Head of caudate nucleus (tissue), 42 donors: Measurements from ENCODE around the gene SIK3.

Experiments used
- DNase-seq, 42 donors: peaks; one replicate each; pipeline versions ENCODE4 v3.0.0 to v3.0.0-alpha.2; 2020 to 2021; ENCODE audit warnings: mixed read lengths in 7 of 42
- intact Hi-C: fragments of 100-400 bp; cut with DNase I; formaldehyde crosslinking; loops from one replicate; pipeline ENCODE4 v1.15.0; 2022

SIK3 gene

DNA sequence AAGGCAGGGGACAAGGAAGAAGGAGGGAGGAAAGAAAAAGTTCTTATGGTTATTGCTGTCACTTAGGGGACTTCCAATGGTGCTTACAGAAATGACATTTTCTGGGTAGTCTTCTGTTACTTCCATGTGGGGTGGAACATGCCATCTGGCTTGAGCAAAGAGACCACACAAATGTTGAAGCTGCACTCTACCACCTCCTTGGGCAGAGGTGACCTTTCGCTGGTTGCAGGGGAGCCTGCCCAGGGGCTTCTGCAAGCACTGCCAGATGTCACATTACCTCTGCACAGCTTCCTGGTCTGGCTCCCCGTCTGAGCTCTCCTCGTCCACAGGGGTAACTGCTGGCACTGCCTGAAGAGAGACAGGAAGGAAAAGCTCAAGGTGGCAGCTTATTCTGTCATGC lies 228.2 kb downstream of the SIK3 start:
- DNase-seq: no peak
- intact Hi-C loops: no loop called here

DNA sequence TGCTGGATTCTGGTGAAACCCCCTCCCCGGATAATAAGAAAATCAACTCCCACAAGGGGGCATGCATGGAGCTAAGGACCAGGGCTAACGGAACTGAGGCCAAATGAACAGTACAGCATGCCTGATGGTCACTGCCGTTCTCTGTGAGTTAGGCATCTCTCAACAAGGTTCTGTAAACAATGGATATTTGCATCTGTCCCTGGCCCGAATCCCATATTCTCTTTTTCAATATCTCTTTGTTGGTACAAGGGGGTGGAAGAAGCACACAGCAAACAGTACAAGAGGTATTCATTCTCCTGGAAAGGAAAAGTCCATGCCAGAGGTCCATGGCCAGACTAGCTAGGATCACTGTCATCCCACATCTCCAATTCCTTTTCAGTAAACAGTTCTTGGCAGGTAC lies 228.6 kb downstream of the SIK3 start:
- intact Hi-C loops: no loop called here
- DNase-seq: peak in 19 of 42 donors; percentile 24 to 83 (median 55)

- intact Hi-C loops: no loop called here
- no peak for DNase-seq
Observed at GRCh38 chr11:116868066-116868465, 230.2 kb downstream of the SIK3 start.

DNA sequence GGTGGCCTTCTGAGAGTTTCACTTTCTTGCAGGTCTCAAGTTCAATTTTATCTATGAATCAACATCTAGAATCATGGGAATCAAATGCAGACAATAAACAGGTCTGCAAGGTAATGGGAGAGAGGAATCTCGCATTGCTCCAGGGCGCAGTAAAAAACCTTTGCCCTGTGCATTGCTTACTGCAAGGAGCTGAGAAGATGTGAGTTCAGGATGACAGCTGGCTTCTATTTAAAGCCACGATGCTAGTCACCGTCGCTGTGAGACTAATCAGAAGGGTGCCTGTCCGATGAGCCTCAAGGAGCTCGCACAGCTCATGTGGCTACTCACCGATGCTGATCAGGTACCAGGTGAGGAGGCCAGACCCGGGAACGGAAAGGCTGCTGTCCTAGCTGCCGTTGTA lies 230.6 kb downstream of the SIK3 start:
- DNase-seq: no peak
- intact Hi-C loops: no loop called here

GRCh38 chr11:116866804-116867455 lies 231.3 kb downstream of the SIK3 start:
- no peak for DNase-seq
- intact Hi-C loops: no loop called here

DNA sequence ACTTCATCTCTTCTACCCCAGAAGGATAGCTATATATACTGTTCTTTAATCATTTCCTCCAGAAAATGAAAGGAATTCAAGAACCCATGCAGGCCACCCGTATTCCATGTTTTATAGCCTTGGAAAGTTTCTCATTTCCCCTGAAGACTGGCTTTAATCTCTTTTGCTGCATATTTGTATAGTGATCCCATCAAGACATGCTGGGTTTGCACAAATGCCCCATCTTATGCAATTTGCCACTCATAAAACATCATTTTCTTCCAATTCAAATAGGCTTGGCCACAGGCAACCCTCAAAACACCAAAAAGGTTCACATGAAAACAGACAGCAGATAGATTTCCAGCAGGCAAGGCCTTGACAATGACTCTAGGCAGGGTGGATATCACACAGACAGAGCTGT lies 232.5 kb downstream of the SIK3 start:
- no peak for DNase-seq
- intact Hi-C loops: no loop called here

GRCh38 chr11:116864531-116864930 lies 233.7 kb downstream of the SIK3 start:
- no peak for DNase-seq
- intact Hi-C loops: no loop called here

DNA sequence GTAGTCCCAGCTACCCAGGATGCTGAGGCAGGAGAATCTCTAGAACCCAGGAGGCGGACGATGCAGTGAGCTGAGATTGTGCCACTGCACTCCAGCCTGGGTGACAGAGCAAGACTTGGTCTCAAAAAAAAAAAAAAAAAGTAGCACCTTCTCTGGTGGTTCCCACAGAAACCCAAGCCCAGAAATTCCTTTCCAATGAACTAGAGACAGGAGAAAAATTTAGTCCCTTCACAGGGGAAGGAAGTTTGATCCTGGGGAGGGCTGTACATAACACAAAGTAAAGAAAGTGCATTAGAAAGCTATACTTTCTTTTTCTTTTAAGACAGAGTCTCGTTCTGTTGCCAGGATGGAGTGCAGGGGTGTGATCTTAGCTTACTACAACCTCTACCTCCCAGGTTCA lies 235.3 kb downstream of the SIK3 start:
- intact Hi-C loops: no loop called here
- DNase-seq: no peak

GRCh38 chr11:116862185-116862584 lies 236.0 kb downstream of the SIK3 start:
- intact Hi-C loops: no loop called here
- no peak for DNase-seq

DNA sequence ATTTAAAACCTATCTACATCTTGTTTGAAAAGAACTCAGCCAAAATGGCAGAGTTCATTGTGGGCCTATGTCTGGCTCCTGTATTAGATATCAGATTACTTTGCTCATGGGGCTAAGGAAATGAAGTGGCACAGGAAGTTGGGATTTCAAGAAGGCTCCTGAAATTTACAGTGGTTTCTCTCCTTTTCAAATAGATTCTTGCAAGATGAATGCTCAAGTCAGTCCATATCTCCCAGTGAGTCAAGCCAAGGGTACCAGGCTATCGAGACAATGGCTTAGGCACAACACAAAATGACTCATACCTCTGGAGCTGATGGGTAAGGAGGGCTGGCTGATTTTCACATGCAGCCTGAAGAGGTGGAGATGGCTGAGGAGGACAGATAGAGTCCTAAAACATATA lies 236.7 kb downstream of the SIK3 start:
- DNase-seq: no peak
- intact Hi-C loops: no loop called here

DNA sequence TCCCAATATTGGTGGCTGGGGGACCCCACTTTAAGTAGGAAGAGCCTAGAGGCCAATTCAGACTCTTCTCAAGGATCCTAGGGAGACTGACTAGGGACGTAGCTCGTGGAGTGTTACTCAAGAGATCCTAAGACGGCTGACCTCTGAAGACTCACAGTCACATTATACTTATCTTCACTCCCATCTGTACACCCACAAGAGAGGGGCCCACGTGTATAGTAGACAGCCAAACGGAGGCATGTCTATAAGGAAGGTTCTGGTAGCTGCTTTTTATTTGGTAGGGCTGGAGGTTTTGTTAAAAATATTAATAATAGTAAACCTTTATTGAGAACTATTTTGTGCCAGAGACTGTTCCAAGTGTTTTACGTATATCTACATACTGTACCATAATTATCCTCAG lies 237.9 kb downstream of the SIK3 start:
- no peak for DNase-seq
- intact Hi-C loops: no loop called here

DNA sequence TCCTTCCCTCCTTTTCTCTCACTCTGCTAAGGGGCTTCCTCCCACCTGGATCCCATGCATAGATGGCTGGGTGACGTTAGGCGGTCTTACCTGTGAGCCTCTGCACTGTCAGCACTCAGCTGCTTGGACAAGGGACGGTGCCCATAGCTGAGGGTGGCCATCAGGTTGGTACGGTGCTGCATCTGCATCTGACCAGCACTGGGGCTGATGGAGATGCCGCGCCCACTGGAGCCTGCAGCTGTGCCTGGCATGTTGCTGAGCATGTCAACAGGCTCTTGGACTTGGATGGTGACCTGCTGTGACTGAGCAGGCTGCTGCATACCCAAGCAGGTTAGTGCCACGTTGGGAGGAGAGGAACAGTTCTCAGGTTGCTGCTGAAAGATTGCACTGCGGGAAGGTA lies 239.1 kb downstream of the SIK3 start:
- DNase-seq: no peak

GRCh38 chr11:116857936-116858335 lies 240.3 kb downstream of the SIK3 start:
- intact Hi-C loops: no loop called here
- DNase-seq: peak in 4 of 42 donors; percentile 39 to 54 (median 47)

More for the DNA sequence above, 239.1 kb downstream of the SIK3 start:
- intact Hi-C loops: no loop called here

DNA sequence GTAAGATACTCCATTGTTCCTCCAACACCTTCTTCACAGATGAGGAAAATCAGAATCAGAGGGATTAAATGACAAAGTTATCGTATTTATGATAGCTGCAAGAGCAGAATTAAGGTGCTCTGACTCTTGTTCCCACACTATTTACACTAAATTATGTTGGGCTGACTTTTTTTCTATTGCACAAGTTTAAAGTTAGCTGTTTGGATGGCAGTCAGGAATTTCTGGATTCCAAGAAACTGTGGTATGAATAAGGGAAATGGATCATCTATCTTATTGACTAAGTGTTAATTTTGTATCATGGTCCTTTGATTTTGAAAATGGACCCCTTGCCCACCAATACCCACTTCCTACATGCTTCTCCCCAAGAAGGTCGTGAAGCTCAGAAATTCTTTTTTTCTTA lies 240.9 kb downstream of the SIK3 start:
- intact Hi-C loops: no loop called here
- no peak for DNase-seq

DNA sequence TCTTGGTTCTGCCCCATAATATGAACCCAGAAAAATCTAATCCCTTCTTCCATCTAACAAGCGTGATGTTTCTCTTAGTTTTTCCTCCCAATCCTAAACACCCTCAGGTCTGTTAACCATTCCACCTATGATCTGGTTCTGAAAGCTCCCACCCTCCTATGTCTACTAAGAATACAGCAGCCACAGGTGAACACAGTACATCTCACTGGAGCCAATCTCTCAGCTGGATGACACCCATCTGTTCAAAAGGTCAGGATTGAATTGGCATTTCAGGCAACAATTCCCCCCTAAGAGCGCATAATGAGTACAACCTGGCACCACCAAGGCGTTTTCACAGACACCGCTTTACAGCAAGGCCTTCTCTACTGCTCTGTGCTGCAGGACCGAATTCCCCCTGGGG lies 241.8 kb downstream of the SIK3 start:
- intact Hi-C loops: no loop called here
- no peak for DNase-seq

DNA sequence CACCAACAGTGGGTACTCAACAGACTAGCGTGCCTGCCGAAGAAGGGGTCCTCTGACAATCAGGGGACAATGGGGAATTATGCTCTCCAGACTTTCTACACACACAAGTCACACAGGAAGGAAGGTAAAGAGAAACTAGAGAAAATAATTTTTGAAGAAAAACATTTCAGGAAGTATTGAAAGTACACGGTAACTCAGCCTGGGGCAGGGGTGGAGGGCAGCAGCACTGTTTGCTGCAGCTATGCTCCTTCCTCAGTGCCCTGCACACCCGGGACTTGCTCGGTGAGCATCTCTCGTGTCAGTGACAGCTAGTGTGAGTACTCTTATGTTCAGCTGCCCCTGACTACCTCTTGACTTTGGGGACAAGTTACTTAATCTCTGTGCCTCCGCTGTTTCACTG lies 242.8 kb downstream of the SIK3 start:
- intact Hi-C loops: no loop called here
- DNase-seq: no peak

GRCh38 chr11:116853461-116854073 lies 244.7 kb downstream of the SIK3 start:
- DNase-seq: no peak

DNA sequence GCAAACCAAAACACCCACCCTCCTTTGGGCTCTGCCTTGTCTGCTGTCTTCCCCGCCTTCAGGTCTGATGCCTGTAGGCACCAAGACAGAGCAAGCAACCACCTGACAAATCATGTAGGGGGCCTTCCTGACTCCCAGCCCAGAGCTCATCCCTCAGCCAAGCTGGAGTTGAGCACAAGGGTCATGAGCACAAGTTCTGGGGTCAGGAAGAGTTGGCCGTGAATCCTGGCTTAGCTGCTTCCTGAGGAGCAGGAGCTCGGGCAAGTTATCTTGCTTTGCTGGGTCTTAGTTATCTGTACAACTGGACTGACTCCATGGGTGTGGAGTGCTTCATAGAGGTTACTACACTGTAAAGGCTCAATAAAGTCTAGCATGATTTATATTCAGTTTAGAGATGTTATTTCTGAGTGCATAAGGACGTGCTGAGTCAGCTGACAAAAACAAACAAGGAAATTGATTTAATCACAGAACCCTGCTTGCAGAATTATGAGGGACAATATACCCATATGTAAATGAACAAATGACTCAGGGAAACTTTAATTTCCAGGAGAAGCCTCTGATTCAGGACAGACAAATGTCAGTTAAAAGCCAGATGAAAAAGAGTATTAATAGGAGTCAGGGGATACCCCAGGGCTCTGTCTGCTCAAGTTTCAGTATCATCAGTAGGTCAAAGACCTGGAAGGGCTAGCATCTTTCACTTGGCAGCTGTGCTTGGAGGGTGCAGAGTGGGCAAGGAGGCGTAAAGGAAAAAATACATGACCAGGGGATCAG lies 245.8 kb downstream of the SIK3 start:
- intact Hi-C loops: no loop called here
- no peak for DNase-seq

More at GRCh38 chr11:116853461-116854073, 244.7 kb downstream of the SIK3 start:
- intact Hi-C loops: no loop called here

DNA sequence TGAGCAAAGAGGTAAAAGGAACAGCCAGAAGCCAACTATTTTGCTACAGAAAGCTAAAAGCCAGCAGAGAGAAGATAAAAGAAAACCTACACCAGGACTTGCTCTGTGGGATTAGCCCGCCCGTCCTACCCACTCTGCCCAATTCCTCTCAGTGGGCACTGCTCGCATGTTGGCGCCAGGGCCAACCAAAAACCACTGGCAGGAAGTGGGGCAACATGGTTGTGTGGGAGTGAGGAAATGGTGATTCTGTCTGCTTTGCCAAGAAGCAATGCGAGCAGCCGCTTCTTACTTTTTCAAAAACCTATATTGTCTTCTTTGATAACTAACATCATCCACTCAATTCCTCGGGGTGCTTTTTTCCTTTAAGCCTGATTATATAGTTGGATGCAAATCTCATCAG lies 246.6 kb downstream of the SIK3 start:
- intact Hi-C loops: no loop called here
- peak in 2 of 42 donors; percentile 37 to 47 for DNase-seq

- intact Hi-C loops: no loop called here
- DNase-seq: no peak
Observed at GRCh38 chr11:116849486-116849885, 248.7 kb downstream of the SIK3 start.

- intact Hi-C loops: no loop called here
- no peak for DNase-seq
Observed at GRCh38 chr11:116849060-116849459, 249.2 kb downstream of the SIK3 start.
